ENCODE data around the gene ZNF445. TPM values are rescaled to one million over a fixed set of nuclear protein-coding genes. Genes with fewer than 3 reads are reported as not detected.

ZNF445 gene
- total RNA-seq, 1 experiment from 2014 or later, result 15.9 TPM

- Histone ChIP-seq H4K20me1 (ENCODE audit: insufficient read depth) (no peaks in the 10 kb centered on the region), H3K79me2 (ENCODE audit: low read depth) (no peaks in the 10 kb centered on the region), H3K4me3 (no peak overlapping the region), H3F3A (ENCODE audit: insufficient read depth, low read depth) (no peaks in the 10 kb centered on the region), H3K36me3 (ENCODE audit: low read depth) (no peaks in the 10 kb centered on the region), H2AFZ (no peak overlapping the region), H3K27ac (no peak overlapping the region), H3K27me3 (ENCODE audit: insufficient read depth, low read depth) (no peaks in the 10 kb centered on the region), H3K4me1 (replicated peaks; ENCODE audit: insufficient read depth) (no peaks in the 10 kb centered on the region), H3K9me2 (ENCODE audit: insufficient read depth) (no peaks in the 10 kb centered on the region), H3K9me3 (ENCODE audit: insufficient read depth, low read depth) (no peaks in the 10 kb centered on the region), H3K4me2 (no peak overlapping the region)
- DNase-seq, result no peak
- TF ChIP-seq EZH2 (IDR thresholded peaks at IDR 0.05; ENCODE audit: low read depth) (no peak), CTCF (conservative IDR thresholded peaks at IDR 0.05) (no peak)
- no TSS peak for BruUV-seq (replicated peaks)
- ChIA-PET POLR2A (ENCODE audit: unreplicated experiment) (no interaction called here), CTCF (no interaction called here)
- intact Hi-C loops (cut with micrococcal nuclease; ENCODE audit: unreplicated experiment), result no loop called here
Measured at GRCh38 chr3:44482721-44483120, 5.3 kb upstream of the ZNF445 start.

GRCh38 chr3:44478606-44479094 is 1.2 kb upstream of the ZNF445 start:
- H2AFZ ChIP-seq, result no peak overlapping the region
- H3K36me3 ChIP-seq (ENCODE audit: low read depth), result no peaks in the 10 kb centered on the region
- no peaks in the 10 kb centered on the region for H3F3A ChIP-seq (ENCODE audit: insufficient read depth, low read depth)
- H3K4me1 ChIP-seq (replicated peaks; ENCODE audit: insufficient read depth), result peaks cover 9% of the 10 kb centered on the region; the same call in 1 of the 2 replicates
- ChIA-PET CTCF (no interaction called here), POLR2A (ENCODE audit: unreplicated experiment) (interaction anchor here (0.6 kb wide), 1 partner anchor 16 kb away, joined by 6 read pairs; no protein-coding TSS in a partner anchor)
- no peak for DNase-seq
- no peaks in the 10 kb centered on the region for H3K9me2 ChIP-seq (ENCODE audit: insufficient read depth)
- TF ChIP-seq EZH2 (IDR thresholded peaks at IDR 0.05; ENCODE audit: low read depth), result no peak
- TF ChIP-seq CTCF (conservative IDR thresholded peaks at IDR 0.05), result no peak
- H3K79me2 ChIP-seq (ENCODE audit: low read depth), result peaks cover 31% of the 10 kb centered on the region
- H3K4me2 ChIP-seq, result no peak overlapping the region
- intact Hi-C loops (cut with micrococcal nuclease; ENCODE audit: unreplicated experiment), result loop anchor here (5.0 kb wide), 1 partner anchor 141 kb away; the partner anchor contains the start of gene TCAIM
- BruUV-seq (replicated peaks), result no TSS peak
- no peak overlapping the region for H3K4me3 ChIP-seq
- H3K27ac ChIP-seq, result no peak overlapping the region
- no peaks in the 10 kb centered on the region for H4K20me1 ChIP-seq (ENCODE audit: insufficient read depth)
- no peaks in the 10 kb centered on the region for H3K27me3 ChIP-seq (ENCODE audit: insufficient read depth, low read depth)
- no peaks in the 10 kb centered on the region for H3K9me3 ChIP-seq (ENCODE audit: insufficient read depth, low read depth)

GRCh38 chr3:44478055-44478468 is 592 bp upstream of the ZNF445 start:
- peak overlapping the region; percentile 64; the same call in 1 of the 2 replicates for H3K4me3 ChIP-seq
- peak overlapping the region; percentile 99 for H2AFZ ChIP-seq
- peaks cover 32% of the 10 kb centered on the region for H3K79me2 ChIP-seq (ENCODE audit: low read depth)
- H3K4me2 ChIP-seq, result peak overlapping the region; percentile 93
- H3F3A ChIP-seq (ENCODE audit: insufficient read depth, low read depth), result no peaks in the 10 kb centered on the region
- DNase-seq, result no peak
- POLR2A ChIA-PET (ENCODE audit: unreplicated experiment), result interaction anchor here (0.6 kb wide), 2 partner anchors 16 to 26 kb away, joined by 6 read pairs; no protein-coding TSS in a partner anchor
- BruUV-seq (replicated peaks), result no TSS peak
- H3K9me3 ChIP-seq (ENCODE audit: insufficient read depth, low read depth), result no peaks in the 10 kb centered on the region
- CTCF ChIA-PET, result no interaction called here
- no peaks in the 10 kb centered on the region for H4K20me1 ChIP-seq (ENCODE audit: insufficient read depth)
- TF ChIP-seq EZH2 (IDR thresholded peaks at IDR 0.05; ENCODE audit: low read depth), result no peak
- no peak for TF ChIP-seq CTCF (conservative IDR thresholded peaks at IDR 0.05)
- H3K9me2 ChIP-seq (ENCODE audit: insufficient read depth), result no peaks in the 10 kb centered on the region
- H3K27me3 ChIP-seq (ENCODE audit: insufficient read depth, low read depth), result no peaks in the 10 kb centered on the region
- H3K27ac ChIP-seq, result no peak overlapping the region
- intact Hi-C loops (cut with micrococcal nuclease; ENCODE audit: unreplicated experiment), result loop anchor here (5.0 kb wide), 1 partner anchor 141 kb away; the partner anchor contains the start of gene TCAIM
- no peaks in the 10 kb centered on the region for H3K36me3 ChIP-seq (ENCODE audit: low read depth)
- H3K4me1 ChIP-seq (replicated peaks; ENCODE audit: insufficient read depth), result peaks cover 9% of the 10 kb centered on the region; the same call in 1 of the 2 replicates

All from PC-9 (cell line).